Endothelial cell of umbilical vein (primary cell): ENCODE results near the gene TMEM120B. TPM values are rescaled to one million over a fixed set of nuclear protein-coding genes. Genes with fewer than 3 reads are reported as not detected.
"Not testable (repeated sequence)": the region's sequence is repeated elsewhere in the genome, so short reads cannot be mapped to it uniquely, and the experiment has no call there.

ENCODE experiments used
- BruUV-seq: library from RNA; stranded (reverse); fragments of 400-500 nt; replicated peaks from 2 replicates; lab custom pipeline; 2021; lab: Mats Ljungman, UMichigan
- CTCF ChIA-PET: fragments of 300-600, 350-600 bp; sonication (Branson Sonifier 250); formaldehyde crosslinking; loops from one replicate; lab custom pipeline; 2021; ENCODE audit warnings: antibody characterized with exemption, inconsistent platforms; lab: Charles Lee
- POLR2A ChIA-PET: fragments of 300-600, 350-600 bp; sonication (Branson Sonifier 250); formaldehyde crosslinking; loops from one replicate; lab custom pipeline; 2021; ENCODE audit warnings: antibody characterized with exemption, inconsistent platforms; lab: Charles Lee
- DNase-seq: peaks from one replicate; pipeline ENCODE4 v3.0.0-alpha.2; 2011; ENCODE audit warnings: low read depth, low spot score
- FAIRE-seq: peaks from 2 replicates; lab custom pipeline; 2011; peaks lifted over from hg19 to GRCh38; lab: Jason Lieb, UNC
- H2AFZ ChIP-seq: 2 replicates; pipeline ENCODE4 v1.6.0; 2012; ENCODE audit warnings: low read depth, low read length, control low read depth, inconsistent platforms
- H3K27ac ChIP-seq: 2 replicates; pipeline ENCODE4 v1.5.1; 2011; ENCODE audit warnings: low read depth, mild to moderate bottlenecking, control low read depth, low read length, moderate library complexity; ENCODE audit not compliant: insufficient read depth
- H3K27me3 ChIP-seq, 2 experiments: 2 replicates each; pipeline versions ENCODE4 v1.6.0 to v1.6.1; 2011; ENCODE audit warnings: low read length in 2 of 2, mixed read lengths in 1 of 2; ENCODE audit not compliant: control insufficient read depth in 2 of 2, insufficient read depth in 2 of 2
- H3K36me3 ChIP-seq, 2 experiments: 2 replicates in 1 of 2; 3 replicates in 1 of 2; pipeline ENCODE4 v1.5.1; 2011; ENCODE audit warnings: low read length in 2 of 2, mild to moderate bottlenecking in 1 of 2, moderate library complexity in 1 of 2; ENCODE audit not compliant: control insufficient read depth in 2 of 2, insufficient read depth in 2 of 2; ENCODE audit errors: extremely low read depth in 1 of 2
- H3K4me1 ChIP-seq: 3 replicates; pipeline ENCODE4 v1.5.1; 2011; ENCODE audit warnings: mild to moderate bottlenecking, low read length; ENCODE audit not compliant: control insufficient read depth, insufficient read depth; ENCODE audit errors: extremely low read depth
- H3K4me2 ChIP-seq: 2 replicates; pipeline ENCODE4 v1.6.1; 2011; ENCODE audit warnings: low read length, control low read depth, mixed read lengths; ENCODE audit not compliant: insufficient read depth
- H3K4me3 ChIP-seq, 3 experiments: fragments of 200-600 bp in 1 of 3; sonication (generic), shearing (Covaris generic) in 1 of 3; replicated peaks in 1 of 3; 2 replicates each; pipeline ENCODE4 v1.5.1; 2011 to 2016; ENCODE audit warnings: control low read depth in 3 of 3, low read length in 3 of 3, mild to moderate bottlenecking in 2 of 3, inconsistent platforms in 1 of 3, low read depth in 1 of 3, moderate library complexity in 1 of 3; ENCODE audit not compliant: insufficient read depth in 1 of 3
- H3K79me2 ChIP-seq: 2 replicates; pipeline ENCODE4 v1.6.0; 2012; ENCODE audit warnings: low read length, inconsistent platforms; ENCODE audit not compliant: control insufficient read depth, insufficient read depth
- H3K9ac ChIP-seq: replicated peaks from 2 replicates; pipeline ENCODE3; 2011; ENCODE audit warnings: low read length, control low read depth; ENCODE audit not compliant: insufficient read depth; ENCODE audit errors: extremely low read depth
- H3K9me1 ChIP-seq: replicated peaks from 3 replicates; pipeline ENCODE4 v1.6.0; 2011; ENCODE audit warnings: mild to moderate bottlenecking, low read length; ENCODE audit not compliant: control insufficient read depth, insufficient read depth; ENCODE audit errors: extremely low read depth
- H3K9me3 ChIP-seq: replicated peaks from 2 replicates; pipeline ENCODE4 v1.5.1; 2012; ENCODE audit warnings: low read length, inconsistent platforms; ENCODE audit not compliant: control insufficient read depth, insufficient read depth
- H4K20me1 ChIP-seq: replicated peaks from 2 replicates; pipeline ENCODE3; 2011; ENCODE audit warnings: mild to moderate bottlenecking, low read length; ENCODE audit not compliant: control insufficient read depth, insufficient read depth; ENCODE audit errors: extremely low read depth
- EZH2 ChIP-seq: IDR thresholded peaks from 2 replicates; pipeline ENCODE4 v1.6.1; 2012; ENCODE audit warnings: borderline replicate concordance, low read depth, mild to moderate bottlenecking, moderate library complexity, low read length, inconsistent platforms; ENCODE audit not compliant: severe bottlenecking
- FOS ChIP-seq: IDR thresholded peaks from 2 replicates; pipeline ENCODE4 v1.6.1; 2011; ENCODE audit warnings: mild to moderate bottlenecking, low read length, moderate library complexity, borderline replicate concordance; ENCODE audit not compliant: insufficient read depth
- GATA2 ChIP-seq: IDR thresholded peaks from 2 replicates; pipeline ENCODE4 v1.7.0; 2011; ENCODE audit warnings: low read depth, mild to moderate bottlenecking, moderate library complexity, mixed read lengths, low read length; ENCODE audit not compliant: insufficient read length, insufficient read depth
- JUN ChIP-seq: IDR thresholded peaks from 2 replicates; pipeline ENCODE4 v1.6.1; 2011; ENCODE audit warnings: borderline replicate concordance, low read depth; ENCODE audit not compliant: insufficient read length, insufficient read depth
- MAX ChIP-seq: IDR thresholded peaks from 2 replicates; pipeline ENCODE4 v1.6.1; 2011; ENCODE audit not compliant: insufficient read depth, insufficient read length
- MYC ChIP-seq: IDR thresholded peaks from one replicate; pipeline ENCODE4 v1.6.1; 2011; ENCODE audit warnings: mild to moderate bottlenecking, low read depth, low read length
- POLR2A ChIP-seq: IDR thresholded peaks from 2 replicates; pipeline ENCODE4 v1.6.1; 2012; ENCODE audit warnings: low read depth, mild to moderate bottlenecking, control low read depth, low read length
- POLR2AphosphoS5 ChIP-seq: IDR thresholded peaks from 2 replicates; pipeline ENCODE4 v1.6.1; 2012; ENCODE audit warnings: low read depth, mild to moderate bottlenecking, control low read depth, low read length, moderate library complexity; ENCODE audit not compliant: insufficient read depth
- dilution Hi-C: fragments of 300-500 bp; cut with MboI; formaldehyde crosslinking; loops from one replicate; pipeline ENCODE4 v1.15.0; 2019; ENCODE audit warnings: low sequenced_read_pairs; ENCODE audit not compliant: extremely low pct_ligation_motif_present
- intact Hi-C: fragments of 100-400 bp; cut with micrococcal nuclease; formaldehyde crosslinking; loops from one replicate; pipeline ENCODE4 v1.10.0; 2022
- polyA plus RNA-seq, 4 experiments: library from polyadenylated mRNA; depleted of rRNA in 3 of 4; stranded (reverse) in 3 of 4; unstranded in 1 of 4; fragments of >200 nt; gene quantifications; 2 replicates each; pipeline versions ENCODE4 v1.2.1 to v1.2.3, GENCODE V29; 2011 to 2012; ENCODE audit warnings: missing spikeins in 1 of 4
- total RNA-seq: library from RNA; stranded (reverse); gene quantifications from 2 replicates; pipeline ENCODE4 v1.2.3, GENCODE V29; 2021
- TF ChIP-seq, protein P1 (sequence below), 2 donors: IDR thresholded peaks; 1 replicate in 1 of 2; 2 replicates in 1 of 2; pipeline ENCODE4 v1.5.1; 2011; ENCODE audit warnings: low read length in 2 of 2, mild to moderate bottlenecking in 2 of 2, moderate library complexity in 2 of 2, control low read depth in 1 of 2, inconsistent platforms in 1 of 2, low read depth in 1 of 2; ENCODE audit not compliant: insufficient read depth in 1 of 2; ENCODE audit errors: extremely low read depth in 1 of 2

Gene TMEM120B
- total and polyA plus RNA-seq, 2 donors (not counting 3 experiments of a cell fraction or from before 2014, with no cell fraction given) = 10.4 to 12.8 TPM

DNA sequence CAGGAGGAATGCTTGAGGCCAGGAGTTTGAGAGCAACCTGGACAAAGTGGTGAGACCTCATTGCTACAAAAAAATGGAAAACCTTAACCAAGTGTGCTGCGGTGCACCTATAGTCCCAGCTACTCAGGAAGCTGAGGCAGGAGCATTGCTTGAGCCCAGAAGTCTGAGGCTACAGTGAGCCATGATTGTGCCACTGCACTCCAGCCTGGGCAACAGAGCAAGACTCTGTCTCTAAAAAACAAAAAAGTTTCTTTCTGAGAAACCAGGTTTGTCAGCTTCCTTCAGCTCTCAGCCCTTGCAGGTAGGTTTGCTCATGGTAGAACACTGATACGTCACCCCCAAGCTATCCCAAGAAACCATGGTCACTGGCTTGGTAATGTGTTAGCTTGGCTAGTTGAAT, 23.1 kb upstream of the TMEM120B start:
- TF ChIP-seq GATA2 (no peak), MAX (no peak), FOS (no peak), POLR2A (no peak), POLR2AphosphoS5 (no peak), MYC (no peak), JUN (no peak), EZH2 (no peak)
- TF ChIP-seq, protein P1, sequence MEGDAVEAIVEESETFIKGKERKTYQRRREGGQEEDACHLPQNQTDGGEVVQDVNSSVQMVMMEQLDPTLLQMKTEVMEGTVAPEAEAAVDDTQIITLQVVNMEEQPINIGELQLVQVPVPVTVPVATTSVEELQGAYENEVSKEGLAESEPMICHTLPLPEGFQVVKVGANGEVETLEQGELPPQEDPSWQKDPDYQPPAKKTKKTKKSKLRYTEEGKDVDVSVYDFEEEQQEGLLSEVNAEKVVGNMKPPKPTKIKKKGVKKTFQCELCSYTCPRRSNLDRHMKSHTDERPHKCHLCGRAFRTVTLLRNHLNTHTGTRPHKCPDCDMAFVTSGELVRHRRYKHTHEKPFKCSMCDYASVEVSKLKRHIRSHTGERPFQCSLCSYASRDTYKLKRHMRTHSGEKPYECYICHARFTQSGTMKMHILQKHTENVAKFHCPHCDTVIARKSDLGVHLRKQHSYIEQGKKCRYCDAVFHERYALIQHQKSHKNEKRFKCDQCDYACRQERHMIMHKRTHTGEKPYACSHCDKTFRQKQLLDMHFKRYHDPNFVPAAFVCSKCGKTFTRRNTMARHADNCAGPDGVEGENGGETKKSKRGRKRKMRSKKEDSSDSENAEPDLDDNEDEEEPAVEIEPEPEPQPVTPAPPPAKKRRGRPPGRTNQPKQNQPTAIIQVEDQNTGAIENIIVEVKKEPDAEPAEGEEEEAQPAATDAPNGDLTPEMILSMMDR (IDR thresholded peaks at IDR 0.05; ENCODE audit: extremely low read depth in 1 of 2, insufficient read depth in 1 of 2, low read depth in 1 of 2, low read length in 2 of 2) = no peak
- intact Hi-C loops = no loop called here
- Histone ChIP-seq H2AFZ (no peak overlapping the region), H3K4me3 (no peak overlapping the region), H3K4me1 (no peaks in the 10 kb centered on the region), H3K9ac (no peak overlapping the region), H3K27me3 (no peaks in the 10 kb centered on the region), H3K9me3 (no peaks in the 10 kb centered on the region), H3K27ac (no peak overlapping the region), H3K36me3 (no peaks in the 10 kb centered on the region), H3K79me2 (no peaks in the 10 kb centered on the region), H3K4me2 (no peak overlapping the region), H3K9me1 (no peaks in the 10 kb centered on the region), H4K20me1 (no peaks in the 10 kb centered on the region)
- ChIA-PET POLR2A (no interaction called here), CTCF (interaction anchor here (2.2 to 2.5 kb wide), 2 partner anchors 105 to 137 kb away, joined by 7 to 11 read pairs; partner anchors contain the start of gene RHOF)
- no TSS peak for BruUV-seq
- FAIRE-seq = peak; percentile 15
- DNase-seq = no peak
- dilution Hi-C loops = no loop called here

- H3K27ac ChIP-seq, POLR2A ChIA-PET, H4K20me1 ChIP-seq, H3K9ac ChIP-seq, FAIRE-seq, H3K9me1 ChIP-seq, H3K36me3 ChIP-seq, H3K4me2 ChIP-seq, H3K4me3 ChIP-seq, intact Hi-C loops, H3K79me2 ChIP-seq, H2AFZ ChIP-seq, H3K27me3 ChIP-seq, BruUV-seq, H3K4me1 ChIP-seq, dilution Hi-C loops, DNase-seq, H3K9me3 ChIP-seq: not testable (repeated sequence)
- CTCF ChIA-PET = interaction anchor here (0.6 to 1.8 kb wide), 5 partner anchors 19 to 140 kb away, joined by 3 to 14 read pairs (median 4); partner anchors contain the start of genes RHOF and TMEM120B
Measured at GRCh38 chr12:121692744-121693143, 19.8 kb upstream of the TMEM120B start.
